HG03064 (cell line): Measurements from ENCODE around the gene MEF2C.
A peak's percentile ranks its signal among the peaks of the same experiment; 100 is the strongest.
"Not testable (repeated sequence)": the region's sequence is repeated elsewhere in the genome, so short reads cannot be mapped to it uniquely, and the experiment has no call there.

Experiments
- ATAC-seq: cut with Tn5 transposase; IDR thresholded peaks from one replicate; pipeline ENCODE4 v1.9.1; 2021; ENCODE audit warnings: low read depth; ENCODE audit not compliant: unreplicated experiment

MEF2C gene

GRCh38 chr5:88883059-88883835 lies at the start of gene MEF2C:
Gene MEF2C, minus strand, starts transcription at chr5:88883184. Its CDS starts 59,396 bp downstream, at chr5:88823788.
- peak; percentile 30 for ATAC-seq

- ATAC-seq: no peak
Observed at GRCh38 chr5:88932541-88932940, 49.6 kb upstream of the MEF2C start.

GRCh38 chr5:88930335-88930734 lies 47.4 kb upstream of the MEF2C start:
- ATAC-seq: no peak

GRCh38 chr5:88929385-88929784 lies 46.4 kb upstream of the MEF2C start:
- ATAC-seq: no peak

GRCh38 chr5:88926774-88927173 lies 43.8 kb upstream of the MEF2C start:
- ATAC-seq: no peak

GRCh38 chr5:88925692-88926490 lies 42.9 kb upstream of the MEF2C start:
- ATAC-seq: no peak

GRCh38 chr5:88924330-88924657 lies 41.3 kb upstream of the MEF2C start:
- ATAC-seq: no peak

- ATAC-seq: no peak
Observed at GRCh38 chr5:88923623-88924329, 40.8 kb upstream of the MEF2C start.

- not testable (repeated sequence) for ATAC-seq
Observed at GRCh38 chr5:88912743-88913142, 29.8 kb upstream of the MEF2C start.

GRCh38 chr5:88911059-88911572 lies 28.1 kb upstream of the MEF2C start:
- not testable (repeated sequence) for ATAC-seq

- not testable (repeated sequence) for ATAC-seq
Observed at GRCh38 chr5:88904478-88904877, 21.5 kb upstream of the MEF2C start.

- not testable (repeated sequence) for ATAC-seq
Observed at GRCh38 chr5:88903966-88904365, 21.0 kb upstream of the MEF2C start.

GRCh38 chr5:88901077-88901476 lies 18.1 kb upstream of the MEF2C start:
- ATAC-seq: not testable (repeated sequence)

- no peak for ATAC-seq
Observed at GRCh38 chr5:88899096-88899737, 16.2 kb upstream of the MEF2C start.

- no peak for ATAC-seq
Observed at GRCh38 chr5:88897748-88898147, 14.8 kb upstream of the MEF2C start.

GRCh38 chr5:88895681-88896501 lies 12.9 kb upstream of the MEF2C start:
- ATAC-seq: no peak

- ATAC-seq: no peak
Observed at GRCh38 chr5:88892669-88893068, 9.7 kb upstream of the MEF2C start.

GRCh38 chr5:88890070-88890781 lies 7.2 kb upstream of the MEF2C start:
- ATAC-seq: no peak
